GM19324 (cell line): Measurements from ENCODE around the gene GDE1.
A peak's percentile ranks its signal among the peaks of the same experiment; 100 is the strongest.
"Not testable (repeated sequence)": the region's sequence is repeated elsewhere in the genome, so short reads cannot be mapped to it uniquely, and the experiment has no call there.

Experiments
- ATAC-seq: cut with Tn5 transposase; IDR thresholded peaks from one replicate; pipeline ENCODE4 v1.9.1; 2021; ENCODE audit warnings: mild to moderate bottlenecking, moderate library complexity; ENCODE audit not compliant: unreplicated experiment, low FRiP score

The GDE1 gene, protein sequence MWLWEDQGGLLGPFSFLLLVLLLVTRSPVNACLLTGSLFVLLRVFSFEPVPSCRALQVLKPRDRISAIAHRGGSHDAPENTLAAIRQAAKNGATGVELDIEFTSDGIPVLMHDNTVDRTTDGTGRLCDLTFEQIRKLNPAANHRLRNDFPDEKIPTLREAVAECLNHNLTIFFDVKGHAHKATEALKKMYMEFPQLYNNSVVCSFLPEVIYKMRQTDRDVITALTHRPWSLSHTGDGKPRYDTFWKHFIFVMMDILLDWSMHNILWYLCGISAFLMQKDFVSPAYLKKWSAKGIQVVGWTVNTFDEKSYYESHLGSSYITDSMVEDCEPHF

DNA sequence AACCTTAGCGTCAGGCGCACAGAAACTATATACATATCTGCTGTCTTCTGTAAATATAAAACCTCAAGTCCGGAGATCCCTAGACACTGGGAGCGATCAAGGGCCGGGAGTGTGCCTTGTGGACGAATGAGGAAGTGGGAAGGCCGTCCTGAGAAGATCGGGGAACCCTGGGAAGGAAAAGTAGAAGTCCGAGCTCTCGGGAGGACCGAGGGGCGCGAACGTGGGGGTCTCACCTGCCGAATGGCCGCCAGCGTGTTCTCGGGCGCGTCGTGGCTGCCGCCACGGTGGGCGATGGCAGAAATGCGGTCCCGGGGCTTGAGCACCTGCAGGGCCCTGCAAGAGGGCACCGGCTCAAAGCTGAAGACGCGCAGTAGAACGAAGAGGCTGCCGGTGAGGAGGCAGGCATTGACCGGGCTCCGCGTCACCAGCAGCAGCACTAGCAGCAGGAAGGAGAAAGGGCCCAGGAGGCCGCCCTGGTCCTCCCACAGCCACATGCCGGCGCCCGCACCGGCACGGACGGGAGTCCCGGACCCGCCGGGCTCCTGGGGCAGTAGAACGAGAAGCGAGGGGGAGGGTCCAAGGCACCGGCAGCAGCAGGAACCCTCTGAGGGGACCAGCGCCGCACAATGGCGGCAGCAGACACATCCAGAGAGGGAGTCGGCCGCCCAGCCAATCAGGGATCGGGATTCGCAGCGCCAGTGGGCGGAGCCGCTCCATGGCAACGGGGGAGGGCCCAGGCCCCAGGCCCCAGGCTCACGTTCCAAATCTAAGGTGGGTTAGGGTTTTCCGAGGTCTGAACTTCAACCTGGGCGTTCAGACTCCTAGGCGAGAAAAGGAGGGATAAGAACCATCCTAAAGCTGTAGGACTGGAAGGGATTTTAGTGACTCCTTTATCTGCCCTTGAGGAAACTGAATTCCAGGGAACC lies at the start of gene GDE1:
Gene GDE1 (minus strand): TSS at position 628 of the 926 bp plus-strand sequence. CDS start 134 bp downstream, at position 494.
- peak; percentile 77 for ATAC-seq

DNA sequence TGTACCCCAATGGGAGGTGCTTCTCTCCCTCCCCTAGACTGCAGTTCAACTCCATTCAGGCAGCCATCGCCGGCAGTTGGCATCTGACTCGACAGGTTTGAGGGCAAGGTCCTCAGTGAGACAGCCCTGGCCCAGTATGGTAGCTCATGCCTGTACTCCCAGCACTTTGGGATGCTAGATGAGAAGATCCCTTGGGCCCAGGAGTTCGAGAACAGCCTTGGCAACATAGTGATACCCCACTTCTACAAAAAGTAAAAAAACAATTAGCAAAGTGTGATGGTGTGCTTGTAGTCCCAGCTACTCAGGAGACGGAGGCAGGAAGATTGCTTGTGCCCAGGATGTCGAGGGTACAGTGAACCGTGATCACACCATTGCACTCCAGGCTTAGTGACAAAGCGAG lies 45.7 kb upstream of the GDE1 start:
- ATAC-seq = no peak

DNA sequence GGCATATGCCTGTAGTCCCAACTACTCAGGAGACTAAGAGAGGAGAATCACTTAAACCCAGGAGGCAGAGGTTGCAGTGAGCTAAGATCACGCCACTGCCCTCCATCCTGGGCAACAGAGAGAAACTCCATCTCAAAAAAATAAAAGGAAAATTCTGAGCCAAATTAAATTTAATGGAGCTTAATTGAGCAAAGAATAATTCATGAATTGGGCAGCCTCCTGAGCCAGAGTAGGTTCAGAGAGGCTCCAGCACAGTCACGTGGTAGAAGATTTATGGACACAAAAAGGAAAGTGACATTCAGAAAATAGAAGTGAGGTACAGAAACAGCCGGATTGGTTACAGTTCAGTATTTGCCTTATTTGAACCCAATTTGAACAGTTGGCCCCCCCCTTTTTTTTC lies 44.5 kb upstream of the GDE1 start:
- ATAC-seq = no peak

DNA sequence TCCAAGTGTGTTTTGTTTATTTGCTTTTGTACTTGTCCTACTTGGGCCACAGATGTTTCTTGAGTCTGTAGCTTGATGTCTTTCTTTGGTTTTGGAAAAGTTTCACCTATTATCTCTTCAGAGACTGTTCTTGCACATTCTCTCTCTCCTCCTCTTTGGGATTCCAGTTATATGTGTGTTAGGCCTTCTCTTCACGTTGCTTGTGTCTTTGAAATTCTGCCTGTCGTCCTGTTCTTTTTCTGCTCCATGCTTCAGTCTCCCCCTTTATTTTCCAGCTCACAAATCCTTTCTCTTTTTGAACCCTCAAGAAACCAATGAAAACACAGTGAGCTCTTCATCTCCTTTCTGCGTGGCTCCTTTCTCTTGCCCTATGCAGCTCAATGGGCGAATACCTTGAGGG lies 41.5 kb upstream of the GDE1 start:
- ATAC-seq = no peak

DNA sequence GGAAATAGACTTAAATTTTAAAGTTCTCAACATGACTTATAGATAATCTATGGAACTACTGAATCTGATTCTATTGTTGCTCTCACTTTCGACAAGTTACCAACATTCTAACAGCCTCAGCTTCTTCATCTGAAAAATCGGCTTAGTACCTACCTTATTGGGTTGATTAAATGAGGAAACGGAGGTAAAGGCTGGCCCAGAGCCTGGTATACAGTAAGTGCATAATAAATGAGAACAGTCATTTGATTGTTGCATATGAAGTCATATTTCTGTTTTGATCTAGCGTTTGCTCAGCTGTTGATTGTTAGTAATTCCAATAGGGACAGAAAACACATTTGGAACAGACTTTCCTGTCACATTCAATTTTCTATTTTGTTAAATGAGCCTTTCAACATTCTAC lies 38.2 kb upstream of the GDE1 start:
- no peak for ATAC-seq

DNA sequence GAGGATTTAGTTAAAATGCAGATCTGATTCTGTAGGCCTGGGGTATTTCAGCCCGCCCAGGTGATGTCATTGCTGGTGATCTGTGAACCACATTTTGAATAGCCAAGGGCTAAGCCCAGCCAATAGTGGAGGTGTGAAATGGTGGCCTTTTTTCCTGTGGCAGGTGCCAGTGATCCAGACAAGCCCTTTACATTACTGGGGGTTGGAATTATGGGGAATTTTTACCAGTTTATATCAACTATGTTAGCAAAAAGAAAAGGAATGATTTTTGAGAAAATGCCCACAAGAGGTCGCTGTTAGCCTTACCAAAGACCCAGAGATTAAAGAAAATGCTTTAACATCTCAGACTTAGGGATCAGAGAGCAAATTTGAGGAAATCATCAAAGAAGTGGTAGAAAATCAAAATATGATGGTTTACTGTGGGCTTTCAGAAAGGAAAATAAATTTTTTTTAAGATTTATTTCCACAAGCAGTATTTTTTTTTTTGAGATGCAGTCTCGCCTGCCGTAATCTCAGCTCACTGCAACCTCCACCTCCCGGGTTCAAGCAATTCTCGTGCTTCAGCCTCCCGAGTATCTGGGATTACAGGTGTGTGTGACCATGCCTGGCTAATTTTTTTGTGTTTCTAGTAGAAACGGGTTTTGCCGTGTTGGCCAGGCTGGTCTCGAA lies 37.5 kb upstream of the GDE1 start:
- no peak for ATAC-seq

DNA sequence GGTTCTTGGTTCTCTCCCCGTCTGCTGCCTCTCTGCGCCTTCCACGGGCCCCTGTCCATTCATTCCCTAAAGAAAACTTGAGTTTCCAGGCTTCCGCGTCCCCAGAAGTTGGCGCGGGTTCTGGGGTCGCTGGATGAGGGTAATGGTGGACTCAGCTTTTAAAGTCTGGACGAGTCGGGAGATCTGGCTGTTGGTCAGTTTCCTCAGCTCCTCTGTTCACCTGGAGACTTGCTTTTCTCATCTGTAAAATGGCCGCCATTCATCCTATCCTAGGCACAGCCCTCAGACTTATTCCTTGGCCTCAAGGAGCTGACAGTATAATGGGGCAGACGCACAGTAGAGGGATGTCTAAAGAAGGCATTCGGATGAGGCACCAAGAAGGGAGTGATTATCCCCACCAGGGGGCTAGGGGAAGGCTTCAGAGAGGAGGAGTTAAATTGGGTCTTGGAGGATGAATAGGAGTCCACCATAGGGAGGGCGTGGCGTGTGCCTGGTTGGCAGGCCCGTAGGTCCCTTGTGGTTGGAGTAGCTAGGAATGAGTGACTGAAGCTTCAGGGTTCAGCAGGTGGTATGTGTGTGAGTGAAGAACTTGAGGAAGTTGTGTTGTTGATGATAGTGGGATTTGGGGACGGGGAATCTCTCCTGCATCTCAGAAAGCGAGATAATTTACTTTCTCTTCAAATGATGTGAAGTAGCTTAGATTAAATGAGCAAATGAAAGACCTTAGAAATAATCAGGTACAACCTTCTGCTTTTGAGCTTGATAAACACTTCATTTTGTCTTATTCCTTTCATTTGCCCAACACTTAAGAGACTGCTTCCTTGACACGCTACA lies 34.3 kb upstream of the GDE1 start:
- no peak for ATAC-seq

DNA sequence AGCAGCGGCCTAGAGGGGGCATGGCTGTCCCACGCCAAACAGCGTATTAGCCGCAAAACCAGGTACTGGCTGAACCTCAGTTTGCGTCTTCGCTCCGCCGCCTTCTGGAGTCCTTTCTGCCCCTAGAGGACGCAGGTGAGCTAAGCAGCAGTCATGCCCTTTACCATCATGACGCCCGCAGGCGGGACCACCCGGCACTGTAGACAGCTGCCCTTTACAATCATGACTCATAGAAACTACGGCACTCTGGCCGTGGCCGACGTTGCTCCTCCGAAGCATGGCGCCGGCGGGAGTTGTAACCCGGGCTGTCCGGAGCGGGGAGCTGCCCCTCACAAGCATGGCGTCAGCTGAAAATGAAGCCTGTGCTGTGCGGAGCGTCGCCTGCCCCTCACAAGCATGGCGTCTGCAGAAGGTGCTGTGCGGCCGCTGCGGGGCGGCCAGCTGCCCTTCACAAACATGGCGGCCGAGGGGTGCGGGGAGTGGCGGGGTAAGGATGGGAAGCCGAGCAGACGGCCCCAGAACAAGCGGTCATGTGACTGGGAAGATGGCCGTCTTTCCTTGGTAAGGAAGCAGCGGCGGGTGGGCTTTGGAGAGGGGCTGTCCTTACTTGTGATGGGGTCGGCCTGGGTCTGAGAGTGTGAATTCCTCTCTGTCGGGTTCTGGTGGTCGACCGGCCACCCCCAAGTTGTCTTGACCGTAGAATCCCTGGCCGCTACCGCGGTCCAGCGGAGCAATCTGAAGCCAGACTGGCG lies 33.5 kb upstream of the GDE1 start, which contains the start of gene VPS35L:
Gene VPS35L (plus strand): TSS at position 518 of the 752 bp plus-strand sequence. CDS start 27 bp downstream, at position 545.
- ATAC-seq = peak; percentile 96

DNA sequence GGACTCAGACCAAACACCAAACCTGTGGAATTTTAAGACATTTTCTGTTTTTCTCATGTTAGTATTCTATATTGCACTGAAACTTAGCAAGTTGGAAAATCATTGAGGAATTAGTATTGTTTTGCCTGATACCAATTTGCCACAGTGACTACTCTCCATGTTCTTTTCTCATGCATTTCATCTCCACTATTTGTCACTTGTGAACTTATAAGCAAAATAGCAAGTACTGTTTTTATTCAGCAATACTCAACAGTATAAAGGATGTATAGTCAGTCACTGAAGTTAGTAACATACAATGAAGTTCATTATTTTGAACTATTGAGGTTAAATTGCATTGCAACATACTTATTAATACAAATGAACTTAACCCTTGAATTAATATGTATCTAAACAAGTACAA lies 27.8 kb upstream of the GDE1 start:
- ATAC-seq = no peak

DNA sequence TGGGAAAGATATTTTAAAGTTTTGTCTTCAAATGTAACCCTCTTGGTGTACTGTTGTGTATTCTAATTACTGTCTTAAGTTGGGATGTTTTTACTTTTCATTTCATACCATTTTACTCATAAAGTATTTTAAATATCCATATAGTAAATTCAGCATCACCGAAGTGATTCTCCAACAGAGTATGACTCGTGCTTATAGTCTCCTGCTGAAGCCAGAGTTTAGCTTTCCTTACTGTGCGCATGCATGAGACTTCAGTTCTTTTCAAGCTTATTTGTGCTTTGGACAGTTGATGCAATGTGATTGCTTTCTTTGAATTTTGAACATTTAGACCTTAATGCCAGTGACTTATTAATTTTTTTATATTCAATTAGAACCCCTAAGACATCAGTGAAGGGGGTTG lies 26.2 kb upstream of the GDE1 start:
- no peak for ATAC-seq

DNA sequence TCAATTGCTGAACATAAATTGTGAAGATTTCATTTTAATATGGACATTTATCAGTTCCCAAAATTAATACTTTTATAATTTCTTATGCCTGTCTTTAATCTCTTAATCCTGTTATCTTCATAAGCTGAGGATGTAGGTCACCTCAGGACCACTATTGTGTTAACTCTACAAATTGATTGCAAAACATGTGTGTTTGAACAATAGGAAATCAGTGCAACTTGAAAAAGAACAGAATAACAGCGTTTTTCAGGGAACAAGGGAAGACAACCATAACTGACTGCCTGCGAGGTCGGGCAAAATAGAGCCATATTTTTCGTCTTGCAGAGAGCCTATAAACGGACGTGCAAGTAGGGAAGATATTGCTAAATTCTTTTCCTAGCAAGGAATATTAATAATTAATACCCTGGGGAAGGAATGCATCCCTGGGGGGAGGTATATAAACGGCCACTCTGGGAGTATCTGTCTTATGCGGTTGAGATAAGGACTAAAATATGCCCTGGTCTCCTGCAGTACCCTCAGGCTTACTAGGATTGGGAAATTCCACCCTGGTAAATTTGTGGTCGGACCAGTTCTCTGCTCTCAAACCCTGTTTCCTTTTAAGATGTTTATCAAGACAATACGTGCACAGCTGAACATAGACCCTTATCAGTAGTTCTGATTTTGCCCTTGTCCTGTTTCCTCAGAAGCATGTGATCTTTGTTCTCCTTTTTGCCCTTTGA lies 21.5 kb upstream of the GDE1 start:
- not testable (repeated sequence) for ATAC-seq

DNA sequence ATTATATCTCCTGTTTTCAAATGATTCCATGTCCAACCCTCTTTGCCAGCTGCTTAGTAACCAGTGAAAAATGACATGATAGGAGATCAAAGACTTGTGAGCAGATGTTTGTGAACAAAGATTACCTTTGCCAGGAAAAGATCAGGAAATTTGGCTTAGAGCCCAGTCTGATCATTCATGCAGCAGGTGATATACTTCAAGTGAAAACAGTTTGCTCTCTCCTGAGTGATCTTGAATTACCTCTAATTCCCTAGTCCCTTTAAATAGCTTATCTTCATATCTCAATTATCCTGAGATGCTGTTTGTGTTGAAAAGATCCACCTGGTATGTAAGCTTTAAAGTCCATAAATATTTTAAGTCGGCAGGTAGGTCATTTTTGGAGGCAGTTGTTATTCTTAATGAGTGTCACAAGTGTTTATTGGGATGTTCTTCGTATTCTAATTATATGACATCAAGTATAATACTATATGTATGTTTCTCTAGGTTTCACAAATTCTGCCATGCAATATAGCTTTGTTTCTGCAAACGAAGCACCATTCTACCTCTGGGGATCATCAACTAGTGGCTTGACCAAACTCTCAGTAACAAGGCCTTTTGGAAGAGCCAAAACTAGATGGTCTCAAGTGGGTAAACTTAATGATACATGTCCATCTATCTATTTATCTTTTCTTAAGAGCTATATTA lies 20.4 kb upstream of the GDE1 start:
- no peak for ATAC-seq

DNA sequence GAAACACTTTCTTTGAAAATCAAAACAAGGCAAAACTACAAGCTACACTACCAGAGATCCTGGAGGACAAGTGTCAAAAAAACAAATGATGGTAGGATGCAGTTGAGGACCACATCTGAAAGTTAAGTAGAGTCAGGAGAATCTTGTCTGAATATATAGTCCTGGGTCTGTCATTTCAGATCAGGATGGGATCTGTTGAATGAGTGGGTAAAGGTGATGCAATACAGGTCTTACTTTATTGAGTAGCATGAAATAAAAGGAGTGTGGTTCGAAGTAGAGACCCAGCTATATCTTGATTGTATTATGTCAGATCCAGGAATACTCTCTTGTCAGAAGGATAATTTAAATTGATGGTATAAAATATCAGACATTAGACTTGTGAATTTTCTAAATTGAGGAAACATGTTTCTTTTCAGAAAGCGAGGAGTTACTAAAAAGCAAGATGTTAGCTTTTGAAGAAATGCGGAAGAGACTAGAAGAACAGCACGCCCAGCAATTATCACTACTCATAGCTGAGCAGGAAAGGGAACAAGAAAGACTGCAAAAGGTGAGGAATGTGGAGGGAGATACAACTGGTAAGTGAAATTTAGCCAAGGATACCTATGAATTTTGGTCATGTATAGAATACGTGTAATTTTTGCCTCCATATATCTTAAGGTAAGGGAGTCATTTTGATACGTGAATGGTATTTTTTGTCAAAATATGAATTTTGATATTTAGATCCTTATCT lies 18.5 kb upstream of the GDE1 start:
- no peak for ATAC-seq

DNA sequence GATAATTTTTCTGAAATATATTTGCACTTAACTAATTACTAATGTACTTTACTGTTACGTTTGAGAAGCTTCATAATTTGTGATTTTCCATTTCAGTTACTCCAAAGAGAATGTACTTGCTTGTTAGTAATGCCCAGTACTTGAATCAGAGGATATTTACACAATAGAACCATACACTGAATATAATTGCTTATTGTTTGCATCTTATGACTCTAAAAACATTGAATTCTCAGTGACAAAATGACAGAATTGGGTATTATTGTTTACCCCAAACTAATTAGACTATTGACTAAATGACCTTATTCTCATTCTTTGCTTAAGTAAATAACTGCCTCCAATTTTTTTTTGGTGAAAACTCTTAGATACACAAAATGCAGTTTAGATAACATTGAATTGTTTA lies 10.7 kb upstream of the GDE1 start:
- no peak for ATAC-seq

DNA sequence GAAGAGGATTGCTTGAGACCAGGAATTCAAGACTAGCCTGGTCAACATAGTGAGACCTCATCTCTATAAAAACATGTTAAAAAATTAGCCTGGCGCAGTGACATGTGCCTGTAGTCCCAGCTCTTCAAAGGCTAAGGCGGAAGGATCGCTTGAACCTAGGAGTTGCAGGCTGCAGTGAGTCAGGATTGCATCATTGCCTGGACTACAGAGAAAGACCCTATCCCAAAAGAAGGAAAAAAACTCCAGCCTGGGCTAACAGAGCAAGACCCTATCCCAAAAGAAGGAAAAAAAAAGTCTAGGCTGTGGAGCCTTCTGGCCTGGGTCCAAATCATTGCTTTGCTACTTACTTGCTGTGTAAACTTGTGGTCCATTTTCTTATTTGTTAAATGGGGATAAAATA lies 6.8 kb upstream of the GDE1 start:
- no peak for ATAC-seq

DNA sequence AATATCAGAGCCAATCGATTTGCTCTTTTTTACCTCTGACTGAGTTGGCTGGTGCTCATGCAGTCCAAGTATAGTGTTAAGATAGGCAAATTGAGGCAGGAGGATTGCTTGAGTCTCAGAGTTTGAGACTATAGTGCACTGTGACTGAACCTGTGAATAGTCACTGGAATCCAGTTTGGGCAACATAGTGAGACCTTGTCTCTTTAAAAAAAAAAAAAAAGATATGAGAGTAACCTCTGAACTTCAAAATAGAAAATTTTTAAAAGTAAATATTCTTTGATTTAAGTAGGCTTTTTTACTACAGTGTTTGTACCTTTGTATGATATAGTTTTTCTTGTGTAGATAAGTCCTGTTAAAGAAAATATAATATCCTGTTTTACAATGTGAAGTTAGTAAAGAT lies 5.3 kb upstream of the GDE1 start:
- ATAC-seq = no peak

DNA sequence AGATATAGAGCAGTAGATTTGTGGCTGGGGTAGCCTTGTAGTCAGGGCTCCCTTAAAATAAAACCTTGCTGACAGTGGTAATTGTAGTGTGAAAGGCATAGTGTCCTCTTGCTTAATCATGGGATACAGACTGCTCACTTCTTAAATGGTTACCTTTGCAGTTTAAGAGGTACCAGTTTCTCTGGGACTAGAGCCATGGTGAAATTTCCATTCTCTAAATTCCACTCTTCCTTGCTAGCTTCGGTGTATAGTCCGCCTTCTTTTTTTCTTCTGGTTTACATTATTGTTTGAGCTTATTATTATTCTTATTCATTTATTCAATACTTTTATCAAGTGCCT lies 3.5 kb upstream of the GDE1 start:
- no peak for ATAC-seq
